Measurements from ENCODE around the gene KDELR3.

GRCh38 chr22:38461414-38462081 lies 6.3 kb upstream of the KDELR3 start:
- TF ChIP-seq EZH2 (IDR thresholded peaks at IDR 0.05; ENCODE audit: borderline replicate concordance, low read length): no peak
- TF ChIP-seq, protein P1, sequence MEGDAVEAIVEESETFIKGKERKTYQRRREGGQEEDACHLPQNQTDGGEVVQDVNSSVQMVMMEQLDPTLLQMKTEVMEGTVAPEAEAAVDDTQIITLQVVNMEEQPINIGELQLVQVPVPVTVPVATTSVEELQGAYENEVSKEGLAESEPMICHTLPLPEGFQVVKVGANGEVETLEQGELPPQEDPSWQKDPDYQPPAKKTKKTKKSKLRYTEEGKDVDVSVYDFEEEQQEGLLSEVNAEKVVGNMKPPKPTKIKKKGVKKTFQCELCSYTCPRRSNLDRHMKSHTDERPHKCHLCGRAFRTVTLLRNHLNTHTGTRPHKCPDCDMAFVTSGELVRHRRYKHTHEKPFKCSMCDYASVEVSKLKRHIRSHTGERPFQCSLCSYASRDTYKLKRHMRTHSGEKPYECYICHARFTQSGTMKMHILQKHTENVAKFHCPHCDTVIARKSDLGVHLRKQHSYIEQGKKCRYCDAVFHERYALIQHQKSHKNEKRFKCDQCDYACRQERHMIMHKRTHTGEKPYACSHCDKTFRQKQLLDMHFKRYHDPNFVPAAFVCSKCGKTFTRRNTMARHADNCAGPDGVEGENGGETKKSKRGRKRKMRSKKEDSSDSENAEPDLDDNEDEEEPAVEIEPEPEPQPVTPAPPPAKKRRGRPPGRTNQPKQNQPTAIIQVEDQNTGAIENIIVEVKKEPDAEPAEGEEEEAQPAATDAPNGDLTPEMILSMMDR (IDR thresholded peaks at IDR 0.05; ENCODE audit: low read length): no peak

All from OCI-LY1 (cell line).